GM21526 (cell line): ENCODE results near the gene SNUPN.

Source experiments
- ATAC-seq: cut with Tn5 transposase; IDR thresholded peaks from one replicate; pipeline ENCODE4 v1.9.1; 2021; ENCODE audit warnings: moderate library complexity; ENCODE audit not compliant: unreplicated experiment, low FRiP score

The SNUPN gene

DNA sequence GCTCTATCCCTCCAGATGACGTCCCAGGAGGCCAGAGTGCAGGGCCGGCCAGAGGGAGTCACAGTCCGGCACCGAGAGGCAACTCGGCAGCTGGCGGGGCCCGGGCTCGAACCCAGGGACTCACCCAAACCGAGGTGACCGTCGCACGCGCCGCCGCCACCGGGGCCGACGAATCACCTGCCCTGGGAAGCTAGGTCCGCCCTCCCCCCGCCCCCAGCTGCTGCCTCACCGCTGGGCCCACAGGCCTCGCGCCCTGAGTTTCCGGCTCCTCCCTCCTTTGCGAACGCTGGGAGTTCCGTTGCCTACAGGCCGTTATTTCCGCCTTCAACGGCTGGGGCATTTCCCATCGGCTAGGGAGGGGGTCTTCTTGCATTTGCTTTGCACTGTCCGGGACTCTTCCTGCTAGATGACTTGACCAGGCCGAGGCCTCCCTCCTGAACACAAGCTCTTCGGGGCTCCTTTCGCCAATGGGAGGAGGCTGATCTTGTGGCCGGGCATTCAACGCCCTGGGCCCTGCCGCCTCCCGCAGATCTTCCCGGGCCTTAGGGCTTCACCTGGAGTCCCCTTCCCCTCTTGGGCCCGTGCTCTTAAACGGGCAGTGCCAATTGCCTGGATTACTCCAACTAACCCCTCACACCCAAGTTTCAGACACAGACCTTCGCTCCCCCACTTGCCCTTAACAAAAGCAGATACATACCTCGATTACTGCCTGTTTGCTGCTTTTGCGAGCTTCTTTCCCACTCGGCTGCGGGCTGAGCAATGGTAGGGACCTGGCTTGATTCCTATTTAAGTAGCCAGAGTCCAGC lies at the start of gene SNUPN:
TSS of gene SNUPN (minus strand) at position 184 of the 806 bp plus-strand sequence. CDS start 4,674 bp downstream, outside the sequence.
- ATAC-seq, result peak; percentile 60

DNA sequence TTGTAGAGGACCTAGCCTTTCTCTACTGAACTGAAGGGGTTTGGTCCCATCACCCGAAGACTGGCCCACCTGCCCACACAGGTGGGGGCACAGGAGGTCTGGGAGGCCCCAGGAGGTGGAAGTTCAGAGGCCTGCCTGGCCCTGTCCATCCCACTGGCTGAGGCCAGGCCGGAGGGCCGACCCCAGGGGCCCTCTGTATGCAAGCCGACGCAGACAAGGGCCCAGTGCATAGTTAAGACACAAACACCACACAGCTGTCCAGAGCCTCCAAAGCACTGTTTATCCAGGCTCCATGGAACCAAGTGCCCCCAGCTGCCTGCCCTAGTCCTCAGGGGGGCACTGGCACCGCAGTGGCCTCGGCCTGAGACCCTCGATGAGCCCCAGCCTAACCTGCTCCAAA lies 48.8 kb upstream of the SNUPN start:
- ATAC-seq, result no peak

DNA sequence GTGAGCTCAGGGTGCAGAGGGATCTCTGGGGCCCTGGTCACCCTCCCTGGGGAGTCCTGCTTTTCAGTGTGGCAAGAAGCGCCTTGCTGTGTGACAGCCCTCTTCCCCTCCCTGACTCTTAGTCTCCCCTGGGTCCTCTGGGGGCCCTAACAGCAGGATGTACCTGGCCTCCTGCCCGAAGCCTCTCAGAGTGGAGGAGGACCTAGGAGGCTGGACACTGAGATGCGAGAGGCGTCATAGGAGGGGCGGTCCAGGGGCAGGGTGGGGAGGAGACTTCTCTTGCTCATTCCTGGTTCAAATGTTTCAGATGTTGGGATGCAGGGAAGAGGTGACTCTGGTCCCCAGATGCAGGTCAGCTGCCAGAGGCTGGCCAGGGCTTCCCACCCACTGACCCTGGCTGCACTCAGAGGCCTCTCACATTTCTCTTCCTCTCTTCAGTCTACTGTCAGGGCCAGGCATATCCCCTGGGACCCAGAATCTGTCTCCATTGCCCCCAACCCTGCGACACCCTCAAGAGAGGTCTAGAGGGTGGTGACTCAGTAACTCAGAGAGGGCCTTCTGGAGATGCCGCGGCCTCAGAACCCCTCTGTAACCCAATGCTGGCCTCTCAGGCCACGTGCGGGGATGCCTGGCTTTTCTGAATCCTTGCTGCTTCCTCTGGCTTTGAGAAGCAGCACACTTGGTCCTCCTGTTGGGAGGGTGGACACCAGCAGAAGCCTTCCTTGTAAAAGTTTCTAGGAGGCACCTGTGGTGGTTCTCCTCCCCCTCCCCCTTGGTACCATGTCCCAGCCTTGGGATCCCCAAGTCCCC lies 48.1 kb upstream of the SNUPN start:
- ATAC-seq, result no peak

DNA sequence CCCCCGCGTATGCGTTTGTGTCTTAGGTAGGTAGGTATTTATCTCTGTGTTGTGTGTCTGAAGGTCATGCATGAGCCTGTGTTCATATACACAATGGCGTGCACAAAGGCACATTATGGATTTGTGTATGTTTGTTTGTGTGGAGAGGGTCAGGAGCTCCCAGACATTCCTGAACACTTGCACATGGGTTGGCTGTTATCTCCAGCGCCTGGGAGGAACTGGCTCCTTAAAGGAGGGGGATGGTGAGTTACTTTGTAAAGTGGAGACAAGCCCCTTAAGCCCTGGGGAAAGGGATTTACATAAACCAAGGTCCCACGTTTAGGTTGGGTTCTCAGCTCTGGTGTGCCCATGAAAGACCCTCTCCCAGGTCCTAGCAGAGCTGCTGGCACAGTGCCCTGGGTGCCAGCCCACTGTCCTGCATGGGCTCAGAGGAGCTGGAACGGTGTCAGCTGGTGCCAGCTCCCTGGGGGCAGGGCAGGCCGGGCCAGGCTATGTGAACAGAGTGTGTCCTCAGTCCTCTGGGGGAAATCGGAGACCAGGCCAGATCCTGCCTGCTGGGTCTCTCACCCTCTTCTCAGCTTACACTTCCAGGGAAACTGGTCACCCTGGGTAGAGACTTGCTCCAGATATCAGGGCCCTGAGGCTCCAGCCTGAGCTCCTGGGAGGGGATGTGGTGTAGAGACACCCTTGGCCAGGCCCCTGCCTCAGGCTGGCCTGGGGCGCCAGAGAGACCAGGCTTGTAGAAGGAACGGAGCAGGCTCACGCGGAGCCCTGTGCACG lies 47.3 kb upstream of the SNUPN start:
- ATAC-seq, result no peak

DNA sequence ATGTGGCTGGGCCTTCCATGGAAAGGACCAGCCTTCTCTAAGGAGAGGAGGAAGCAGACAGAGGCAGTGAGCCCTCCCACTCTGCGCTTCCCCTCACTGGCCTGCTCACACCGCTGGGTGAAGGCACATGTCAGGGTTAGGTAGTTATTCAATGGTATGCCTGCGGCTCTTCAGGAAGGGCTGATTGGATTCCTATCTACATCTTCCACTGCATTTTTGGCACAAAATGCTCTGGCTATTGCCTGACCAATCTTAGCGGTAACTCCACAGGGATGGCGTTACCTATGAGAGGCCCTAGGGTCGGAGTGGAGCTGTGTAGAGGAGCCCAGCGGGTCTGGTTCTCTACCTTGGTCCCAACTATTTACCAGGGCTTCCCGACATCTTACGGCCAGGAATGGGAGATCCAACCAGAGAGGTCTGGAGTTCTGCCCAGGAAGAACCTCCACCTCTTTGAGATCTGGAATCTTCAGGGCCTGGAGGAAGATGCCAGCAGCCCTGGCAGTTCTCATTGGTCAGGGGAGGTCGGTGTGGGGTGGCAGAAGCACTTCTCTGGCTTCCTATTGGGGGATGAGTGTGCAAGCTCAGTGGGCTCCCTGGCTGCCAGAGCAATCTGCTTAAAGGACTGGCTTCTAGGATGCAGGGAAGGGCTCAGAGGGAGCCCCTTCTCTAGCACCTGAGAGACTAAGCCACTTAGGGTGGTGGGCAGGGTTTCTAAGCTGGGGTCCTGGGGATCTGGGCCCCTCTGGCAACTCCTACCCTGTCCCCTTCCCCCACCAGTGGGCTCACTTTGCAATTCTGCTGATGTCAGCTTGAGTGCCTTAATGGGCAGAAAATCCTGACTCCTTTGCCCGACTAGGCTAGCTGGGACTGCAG lies 46.4 kb upstream of the SNUPN start:
- no peak for ATAC-seq

DNA sequence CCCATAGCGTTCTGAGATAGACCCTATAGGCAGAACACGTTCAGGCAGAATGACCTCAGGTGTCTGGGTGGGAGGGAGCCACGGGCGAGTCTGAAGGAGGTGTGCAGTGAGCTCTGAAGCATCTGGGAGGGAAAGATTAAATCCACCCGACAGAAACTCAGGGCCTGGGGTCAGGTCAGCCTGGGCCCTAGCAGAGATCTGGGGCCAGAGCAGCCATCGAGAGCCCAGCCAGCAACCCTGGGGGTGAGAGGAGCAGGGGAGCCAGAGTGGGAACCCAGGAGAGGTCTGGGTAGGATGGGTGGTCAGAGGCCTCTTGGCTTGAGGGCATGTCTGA lies 44.3 kb upstream of the SNUPN start:
- ATAC-seq, result no peak

DNA sequence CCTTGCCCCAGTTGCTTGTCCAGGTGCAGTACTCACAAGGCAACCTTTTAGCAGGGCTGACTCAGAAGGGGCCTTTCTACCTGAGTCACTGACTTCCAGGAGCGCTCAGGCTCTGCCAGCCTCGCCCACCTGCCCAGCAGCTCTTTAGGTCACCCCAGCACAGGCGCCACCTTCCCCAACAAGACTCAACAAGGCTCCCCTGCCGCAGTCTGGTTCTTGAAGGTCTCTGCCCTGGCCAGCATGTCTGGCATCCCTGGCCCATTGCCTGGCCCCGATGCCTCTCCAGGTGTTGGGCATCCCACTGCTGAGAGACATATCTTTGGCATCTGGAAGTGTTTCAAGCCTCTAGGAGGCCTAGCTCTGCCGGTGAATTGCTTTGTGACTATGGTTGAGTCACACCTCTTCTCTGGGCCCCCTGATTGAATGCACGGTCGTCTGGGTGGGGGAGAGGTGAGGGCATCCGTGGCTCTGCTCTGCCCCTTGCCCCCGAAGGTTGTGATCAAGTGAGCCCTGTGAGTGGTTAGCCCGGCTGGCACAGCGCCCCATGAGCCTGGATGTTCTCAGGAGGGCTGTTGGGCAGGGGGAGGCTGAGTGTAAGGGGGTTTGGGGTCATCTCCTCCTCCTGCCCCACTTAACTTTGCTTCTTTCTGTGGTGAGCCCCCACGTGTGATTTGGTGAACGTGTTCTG lies 43.8 kb upstream of the SNUPN start:
- no peak for ATAC-seq

DNA sequence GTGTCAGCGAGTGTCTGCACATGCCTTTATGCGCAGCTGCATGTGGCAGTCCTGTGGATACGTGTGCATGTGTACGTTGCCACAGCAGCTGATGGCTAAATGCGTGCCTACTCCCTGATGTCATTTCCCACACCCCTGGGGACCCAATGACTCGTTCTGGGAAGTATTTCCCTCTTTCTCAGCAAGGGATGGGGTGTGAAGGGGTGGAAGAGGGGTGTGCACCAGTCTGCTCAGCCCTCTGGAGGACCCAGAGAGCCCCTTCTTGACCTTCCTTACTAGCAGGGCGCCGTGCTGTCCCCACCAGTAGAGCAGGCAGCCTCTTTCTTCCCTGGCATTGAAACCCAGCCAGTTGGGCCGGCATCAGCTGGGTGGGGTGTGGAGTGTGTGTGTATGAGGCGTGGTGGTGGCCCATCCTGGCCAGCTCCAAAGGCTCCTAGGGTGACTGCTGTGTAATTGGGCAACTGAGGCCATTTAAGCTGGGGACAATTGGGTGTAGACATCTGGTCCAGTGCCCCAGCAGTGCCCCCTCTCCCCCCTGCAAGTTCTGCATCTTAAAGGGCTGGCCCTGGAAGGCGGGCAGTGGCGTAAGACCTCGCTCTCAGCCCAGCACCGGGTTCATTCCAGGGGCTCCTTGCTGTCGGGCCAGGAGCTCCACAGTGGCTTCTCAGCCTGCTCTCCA lies 41.4 kb upstream of the SNUPN start:
- no peak for ATAC-seq

DNA sequence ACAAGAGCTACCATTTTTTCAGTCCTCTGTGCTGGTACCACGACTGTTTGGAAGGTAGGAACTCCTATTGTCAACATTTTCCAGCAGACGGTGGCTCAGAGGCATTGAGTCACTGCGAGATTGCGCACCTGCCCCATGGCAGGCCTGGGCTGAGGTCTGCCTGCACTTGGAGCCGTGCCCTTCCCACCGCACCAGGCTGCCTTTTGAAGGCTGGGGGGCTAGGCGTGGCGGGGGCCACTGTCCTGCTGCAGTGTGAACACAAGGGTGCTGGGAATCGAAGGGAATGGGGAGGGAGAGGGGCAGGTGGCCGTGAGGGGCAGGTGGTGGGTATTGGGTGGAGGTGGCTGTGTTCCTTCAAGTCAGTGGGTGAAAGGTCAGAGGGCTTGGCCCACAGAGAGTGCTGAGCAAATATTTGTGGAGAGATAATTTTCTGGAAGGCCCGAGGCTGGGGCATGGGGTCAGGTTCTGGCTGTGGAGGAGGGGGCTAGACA lies 38.5 kb upstream of the SNUPN start:
- ATAC-seq, result no peak

DNA sequence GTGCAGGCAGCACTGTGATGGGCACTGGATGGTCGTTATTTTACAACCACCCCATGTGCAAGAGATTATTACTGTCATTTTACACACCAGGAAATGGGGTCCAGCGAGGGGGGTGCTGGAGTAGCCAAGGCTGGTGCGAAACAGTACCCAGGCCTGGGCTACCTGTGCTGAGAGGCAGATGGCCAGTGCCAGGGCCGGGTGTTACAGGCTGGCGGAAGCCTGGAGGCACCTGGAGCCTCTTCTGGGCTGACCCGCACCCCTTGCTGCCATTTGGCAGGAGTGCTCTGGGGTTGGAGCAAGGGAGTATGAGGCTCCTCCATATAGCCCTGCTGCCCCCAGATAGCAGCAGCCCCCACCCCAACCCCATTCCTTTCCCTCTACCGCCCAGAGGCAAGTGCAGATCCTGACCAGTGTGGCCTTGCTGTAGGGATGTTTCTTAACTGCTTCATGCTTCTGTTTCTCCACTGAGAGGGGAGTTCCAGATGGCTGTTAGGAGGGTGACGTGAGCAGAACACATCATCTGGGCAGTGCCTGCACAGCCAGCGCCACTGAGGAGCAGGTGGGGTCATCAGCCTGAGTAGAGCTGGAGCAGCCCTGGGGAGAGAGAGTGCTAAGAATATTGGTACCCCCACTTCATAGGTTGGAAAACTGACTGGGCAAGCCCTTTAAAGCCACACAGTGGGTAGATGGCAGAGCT lies 37.4 kb upstream of the SNUPN start:
- no peak for ATAC-seq

DNA sequence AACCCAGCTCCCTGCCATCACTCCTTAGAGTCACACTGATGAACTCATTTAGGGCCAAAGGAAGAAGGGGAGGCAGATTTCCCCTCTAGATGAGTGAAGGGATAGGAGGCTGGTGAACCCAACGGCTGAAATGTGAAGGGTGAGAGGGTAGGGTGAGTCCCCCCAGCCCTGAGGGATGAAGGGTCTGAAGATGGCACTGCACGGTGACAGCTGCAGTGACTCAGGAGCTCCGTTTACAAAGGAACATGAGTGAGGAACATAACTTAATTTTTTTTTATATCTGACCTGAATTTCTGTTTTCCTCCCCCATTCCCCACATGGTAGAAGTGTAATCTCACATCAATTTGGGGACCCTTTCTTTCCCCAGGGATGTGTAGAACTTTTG lies 36.2 kb upstream of the SNUPN start:
- ATAC-seq, result no peak

DNA sequence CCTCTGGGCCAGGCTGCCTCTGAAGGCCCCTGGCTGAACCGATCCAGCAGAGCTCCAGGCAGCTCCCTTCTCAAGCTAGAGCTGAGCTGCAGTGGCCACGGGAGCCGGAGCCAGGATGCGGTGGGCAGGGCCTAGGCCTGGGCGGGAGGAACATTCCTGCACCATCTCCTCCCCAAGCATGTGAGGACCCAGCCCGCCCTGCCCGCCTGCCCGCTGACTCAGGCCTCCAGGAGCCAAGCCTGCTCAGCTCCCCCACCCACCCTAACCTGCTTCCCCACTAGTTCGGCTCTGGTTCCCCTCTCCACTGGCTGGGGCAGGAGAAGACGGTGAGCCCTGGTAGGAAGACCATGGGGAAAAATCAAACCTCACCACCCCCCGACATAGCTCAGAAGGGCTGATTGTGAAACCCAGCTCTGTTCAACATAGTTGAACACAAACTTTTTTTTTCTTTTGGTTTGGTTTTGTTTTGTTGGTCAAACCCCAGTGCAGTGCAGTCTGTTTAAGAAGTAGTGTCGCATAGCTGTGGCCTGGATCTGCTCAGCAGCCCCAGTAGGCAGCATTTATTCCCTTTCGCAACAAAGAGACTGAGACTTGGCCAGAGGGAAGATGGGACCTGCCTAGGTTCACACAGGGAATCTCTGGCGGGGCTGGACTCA lies 35.7 kb upstream of the SNUPN start:
- ATAC-seq, result no peak

DNA sequence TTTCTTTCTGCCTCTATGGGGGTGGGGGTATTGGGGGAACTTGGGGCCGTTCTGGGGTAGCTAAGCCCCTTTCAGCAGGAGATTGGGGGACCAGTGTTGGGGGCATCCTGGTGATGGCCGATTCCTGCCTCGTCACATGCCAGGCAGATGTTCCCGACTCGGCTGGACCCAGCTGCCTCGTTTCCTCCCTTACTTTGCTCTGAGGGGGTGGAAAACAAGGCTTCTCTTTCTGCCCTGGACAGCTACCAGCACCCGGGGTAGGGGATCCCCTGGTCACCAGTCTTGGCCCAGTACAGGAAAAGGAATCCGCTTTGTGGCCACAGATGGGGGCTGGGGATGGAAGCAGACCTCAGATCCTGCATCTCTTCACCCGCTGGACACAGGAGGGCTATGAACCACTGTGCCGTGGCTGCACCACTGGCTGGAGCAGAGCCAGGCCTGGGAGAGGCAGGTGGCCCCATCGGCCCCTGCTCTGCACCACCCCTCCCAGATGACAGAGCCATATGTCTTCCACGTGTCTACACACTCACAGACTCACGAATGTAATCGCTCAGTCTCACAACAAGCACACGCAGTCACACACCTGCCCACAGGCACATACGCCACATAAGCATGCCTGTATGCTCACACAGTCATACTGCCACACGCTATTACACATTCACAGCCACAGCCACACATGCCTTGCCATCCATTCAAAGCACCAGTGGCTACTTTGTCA lies 34.6 kb upstream of the SNUPN start:
- no peak for ATAC-seq

DNA sequence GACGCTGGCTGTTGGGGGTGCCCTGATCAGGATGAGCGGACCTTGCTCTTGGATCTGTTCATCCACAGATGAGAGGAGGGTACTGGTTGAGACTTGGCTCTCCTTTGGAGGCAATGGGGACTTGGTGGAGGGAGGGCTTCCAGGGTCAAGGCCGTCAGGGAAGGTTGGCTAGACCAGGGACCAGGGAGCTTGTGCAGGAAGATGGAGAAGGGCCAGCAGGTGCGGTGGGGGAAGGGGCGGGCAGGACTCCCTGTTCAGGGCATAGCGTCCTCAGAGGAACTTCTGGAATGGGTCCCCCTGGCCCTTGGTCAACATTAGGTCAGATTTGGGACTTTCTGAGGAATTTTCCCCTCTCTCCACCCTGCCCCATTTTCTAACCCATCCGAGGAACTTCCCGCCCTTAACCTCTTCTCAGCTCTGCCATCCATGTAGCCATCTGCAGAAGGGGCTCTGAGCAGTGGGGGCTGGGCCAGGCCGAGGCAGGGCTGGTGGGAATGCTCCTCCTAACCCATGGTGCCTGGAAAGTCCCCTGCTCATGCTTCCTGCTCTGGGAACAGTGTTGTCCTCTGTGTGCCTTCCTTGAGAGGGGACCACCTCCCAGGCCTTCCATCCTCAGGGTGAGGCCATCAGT lies 33.7 kb upstream of the SNUPN start:
- ATAC-seq, result no peak

DNA sequence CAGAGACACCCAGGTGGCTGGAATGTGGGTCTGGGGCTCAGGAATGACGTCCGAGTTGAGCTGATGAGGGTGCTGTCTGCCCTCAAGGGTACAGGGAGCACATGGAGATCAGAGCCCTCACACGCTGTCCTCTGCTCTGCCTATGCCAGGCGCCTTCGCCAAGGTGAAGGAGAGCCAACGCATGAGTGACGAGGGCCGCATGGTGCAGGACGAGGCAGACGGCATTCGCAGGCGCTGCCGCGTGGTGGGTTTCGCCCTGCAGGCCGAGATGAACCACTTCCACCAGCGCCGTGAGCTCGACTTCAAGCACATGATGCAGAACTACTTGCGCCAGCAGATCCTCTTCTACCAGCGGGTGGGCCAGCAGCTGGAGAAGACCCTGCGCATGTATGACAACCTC lies 31.3 kb upstream of the SNUPN start:
- no peak for ATAC-seq

DNA sequence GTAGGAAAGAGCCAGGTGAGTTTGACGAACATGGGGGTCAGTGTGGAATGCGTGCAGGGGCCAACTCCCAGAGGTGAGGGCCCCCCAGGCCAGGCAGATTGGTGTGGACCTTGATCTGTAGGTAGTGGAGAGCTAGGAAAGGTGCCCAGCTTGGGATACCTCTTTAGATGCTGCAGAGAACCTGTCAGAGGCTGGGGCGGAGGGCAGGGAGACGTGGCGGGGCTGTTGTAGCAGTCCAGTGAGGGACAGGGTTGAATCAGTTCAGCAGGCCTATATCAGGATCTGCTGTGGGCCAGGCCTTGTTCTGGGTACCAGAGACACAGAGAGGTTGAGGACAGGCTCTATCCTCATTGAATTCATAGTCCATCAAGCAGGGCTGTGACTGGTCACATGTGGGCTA lies 30.8 kb upstream of the SNUPN start:
- no peak for ATAC-seq

DNA sequence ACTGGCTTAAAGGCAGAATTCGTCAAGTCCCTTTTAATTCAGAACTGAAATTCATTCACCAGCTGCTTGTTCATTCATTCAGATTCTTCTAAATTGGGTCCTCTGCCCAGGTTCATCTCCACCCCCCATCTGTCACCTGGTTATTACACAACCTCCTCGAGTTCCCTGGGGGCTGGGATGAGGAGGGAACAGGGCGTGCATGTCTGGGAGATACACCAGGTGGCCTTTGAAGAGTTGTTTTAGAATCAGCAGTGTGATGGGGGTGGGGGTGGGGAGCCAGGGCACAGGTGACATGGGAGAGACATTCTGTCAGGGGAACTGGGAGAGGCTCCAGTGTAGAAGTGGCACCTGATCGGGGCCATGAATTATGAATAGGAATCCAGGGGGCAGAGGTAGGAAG lies 30.4 kb upstream of the SNUPN start:
- no peak for ATAC-seq
